Activated CD4-positive, alpha-beta T cell treated with anti-CD3 and anti-CD28 coated beads, Interleukin-2, Interleukin-6, amounts not matched to agents 100 ng/mL and 50 ng/mL, durations not matched to agents 16 hours and 8 hours (primary cell): ENCODE data around the gene C11orf21.
"Not testable (repeated sequence)": the region's sequence is repeated elsewhere in the genome, so short reads cannot be mapped to it uniquely, and the experiment has no call there.

ENCODE experiments used
- DNase-seq: peaks from one replicate; pipeline ENCODE4 v3.0.0-alpha.2; 2020

C11orf21 gene

DNA sequence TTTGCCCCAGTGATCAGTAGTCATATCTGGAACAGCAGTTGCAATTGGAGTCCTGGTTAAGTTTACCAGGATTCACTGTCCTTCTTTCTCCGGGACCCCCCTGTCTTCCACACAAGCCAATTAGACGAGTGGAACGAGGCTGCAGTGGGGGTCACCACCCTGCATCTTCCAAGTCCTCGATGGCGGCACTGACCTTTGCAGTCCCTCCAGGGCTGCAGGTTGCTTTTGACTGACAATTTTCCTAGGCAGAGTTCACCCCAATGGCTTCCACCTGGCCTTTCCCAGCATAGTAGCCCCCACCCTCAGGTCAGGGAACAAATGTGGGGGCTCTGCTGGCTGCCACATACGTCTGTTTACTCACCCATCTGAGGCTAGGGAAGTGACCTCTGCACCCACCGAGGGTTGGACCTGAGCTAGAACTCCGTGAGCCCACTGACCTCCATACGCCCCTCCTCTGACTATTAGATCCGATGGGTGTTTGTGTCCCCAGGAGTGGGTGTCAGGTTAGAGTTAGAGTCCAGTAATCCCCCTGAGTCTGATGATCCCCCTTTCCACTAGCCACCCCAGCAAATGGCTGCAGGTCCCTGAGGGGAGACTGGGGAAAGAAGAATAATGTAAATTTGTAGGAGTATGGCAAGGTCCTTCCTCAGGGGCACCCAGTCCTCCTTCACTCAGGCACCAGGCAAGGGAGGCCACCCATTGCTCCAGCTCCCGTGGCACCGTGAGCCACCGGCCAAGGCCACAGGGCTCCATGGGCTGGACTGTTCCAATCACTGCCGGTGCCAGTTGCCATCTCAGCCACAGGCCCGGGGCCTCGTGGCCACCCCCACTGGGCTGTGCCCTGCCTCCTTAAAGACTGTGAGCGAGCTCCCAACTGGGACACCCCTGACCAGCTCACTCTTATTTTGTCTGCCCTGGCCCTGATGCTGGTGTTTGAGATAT is 5.5 kb downstream of the C11orf21 start:
- no peak for DNase-seq

DNA sequence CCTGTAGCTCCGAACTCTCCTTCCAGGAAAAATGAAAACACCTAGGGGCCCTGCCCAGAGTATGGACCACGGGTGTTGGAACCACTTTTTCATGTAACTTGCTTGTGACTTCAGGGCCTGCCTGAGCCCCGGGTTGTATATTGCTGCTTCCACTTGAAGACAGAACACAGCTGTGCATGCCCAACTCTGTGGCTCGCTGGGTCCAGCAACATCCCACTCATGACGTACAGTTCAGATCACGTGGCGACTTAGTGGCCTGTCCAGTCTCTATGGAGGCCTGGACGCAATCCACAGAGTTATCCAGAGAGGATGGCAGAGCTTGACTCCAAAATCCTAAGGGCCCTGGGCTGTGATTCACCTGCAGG is 6.8 kb downstream of the C11orf21 start:
- no peak for DNase-seq

DNA sequence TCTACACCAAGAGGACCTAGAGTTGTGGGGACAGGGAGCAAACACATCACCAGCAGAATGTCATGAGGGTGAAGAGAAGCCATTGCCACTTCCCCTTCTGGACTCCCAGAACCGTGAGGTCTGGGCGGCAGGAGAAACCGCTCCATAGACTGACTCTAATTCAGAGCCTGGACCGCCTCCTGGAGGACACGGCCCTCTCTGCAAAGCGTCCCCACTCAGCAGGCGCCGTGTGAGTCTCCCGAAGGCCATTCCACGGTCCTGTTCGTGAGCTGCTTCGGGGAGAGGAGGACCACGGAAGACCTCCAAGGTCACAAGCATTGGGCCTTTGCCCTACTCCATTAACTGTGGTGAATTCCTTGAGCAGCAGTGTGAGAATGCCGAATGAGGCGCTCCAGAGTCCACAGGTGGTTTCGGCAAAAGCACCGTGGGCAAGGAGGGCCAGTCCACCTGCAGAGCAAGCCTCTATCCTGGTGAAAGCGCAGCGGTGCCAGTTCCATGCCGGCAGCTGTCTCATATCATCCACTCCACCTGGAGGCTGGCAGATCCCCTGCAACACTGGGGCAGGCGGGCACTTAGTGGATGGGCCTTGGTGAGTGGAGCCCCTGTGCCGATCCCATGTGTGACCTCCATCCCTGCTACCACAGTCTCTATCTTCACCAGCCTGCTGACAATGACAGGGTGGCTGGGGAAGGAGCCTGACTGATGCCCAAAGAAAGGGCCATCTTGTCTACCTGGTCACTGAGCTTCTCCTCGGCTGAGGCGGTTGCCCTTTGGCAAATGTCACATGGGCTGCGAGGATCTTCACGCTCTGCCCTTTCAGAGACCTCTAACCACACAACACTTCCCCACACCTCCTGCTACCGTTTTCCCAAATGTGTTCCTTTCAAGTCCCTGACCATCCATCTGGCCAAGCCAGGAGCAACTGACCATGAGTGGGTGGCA is 7.5 kb downstream of the C11orf21 start:
- no peak for DNase-seq

DNA sequence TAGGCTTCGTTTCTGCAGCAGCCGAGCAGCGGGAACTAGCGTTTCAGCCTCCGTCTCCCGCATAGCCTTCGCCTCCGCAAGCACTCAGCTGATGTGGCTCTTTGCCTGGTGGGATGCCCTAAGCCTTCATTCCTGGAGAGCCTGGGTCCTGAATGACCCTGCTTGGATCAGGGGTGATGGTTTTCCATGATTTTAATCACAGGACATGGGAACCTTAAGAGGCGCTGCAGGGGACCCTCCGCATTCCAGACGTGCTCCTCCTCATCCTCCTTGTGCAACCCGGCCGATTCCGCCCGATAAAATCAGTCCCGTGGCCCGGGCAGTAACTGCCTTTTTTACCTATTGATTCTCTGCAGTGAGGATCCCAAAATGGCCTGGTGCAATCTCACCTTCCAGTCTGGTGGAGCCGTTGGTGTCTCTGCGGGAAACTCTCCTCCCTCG is 8.2 kb downstream of the C11orf21 start:
- no peak for DNase-seq

DNA sequence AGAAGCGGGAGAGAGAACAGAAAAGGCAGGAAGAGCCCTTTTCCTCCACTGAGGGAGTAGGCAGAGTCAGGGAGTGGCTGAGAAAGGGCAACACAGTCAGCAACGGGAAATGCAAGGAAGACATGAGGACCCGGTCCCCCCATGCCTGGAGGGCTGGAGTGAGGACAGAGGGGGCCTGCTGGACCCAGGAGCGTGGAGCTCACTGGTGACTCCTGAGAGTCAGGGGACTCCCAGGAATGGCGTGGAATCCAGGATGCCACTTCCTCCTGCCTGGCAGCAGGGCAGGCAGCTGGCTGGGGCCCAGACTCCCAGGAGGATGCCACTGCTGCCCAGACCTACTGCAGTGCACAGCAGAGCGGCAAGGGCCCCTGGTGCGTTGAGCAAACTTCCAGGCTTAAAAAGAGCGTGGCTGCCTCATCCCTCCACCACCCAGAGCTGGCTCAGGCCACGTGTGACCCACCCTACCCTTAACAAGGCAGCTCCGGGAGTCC is 11.3 kb downstream of the C11orf21 start:
- no peak for DNase-seq

DNA sequence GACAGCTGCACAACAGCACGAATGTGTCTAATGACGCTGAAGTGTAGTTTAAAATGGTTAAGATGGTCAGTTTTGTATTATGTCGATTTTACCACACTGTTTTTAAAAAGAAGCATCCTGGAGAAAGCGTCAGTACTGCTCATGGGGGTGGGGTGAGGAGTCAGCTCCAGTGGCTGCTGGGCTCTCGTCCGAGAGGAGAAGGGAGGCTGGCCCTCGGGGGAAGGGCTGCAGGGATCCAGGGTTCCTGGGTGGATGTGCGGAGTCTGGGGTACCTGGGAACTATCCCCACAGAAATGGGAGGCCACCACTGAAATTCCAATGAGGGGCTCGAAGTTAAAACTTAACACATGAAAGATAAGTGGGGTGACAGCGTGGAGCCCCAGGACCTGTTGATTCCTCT is 11.9 kb downstream of the C11orf21 start:
- no peak for DNase-seq

DNA sequence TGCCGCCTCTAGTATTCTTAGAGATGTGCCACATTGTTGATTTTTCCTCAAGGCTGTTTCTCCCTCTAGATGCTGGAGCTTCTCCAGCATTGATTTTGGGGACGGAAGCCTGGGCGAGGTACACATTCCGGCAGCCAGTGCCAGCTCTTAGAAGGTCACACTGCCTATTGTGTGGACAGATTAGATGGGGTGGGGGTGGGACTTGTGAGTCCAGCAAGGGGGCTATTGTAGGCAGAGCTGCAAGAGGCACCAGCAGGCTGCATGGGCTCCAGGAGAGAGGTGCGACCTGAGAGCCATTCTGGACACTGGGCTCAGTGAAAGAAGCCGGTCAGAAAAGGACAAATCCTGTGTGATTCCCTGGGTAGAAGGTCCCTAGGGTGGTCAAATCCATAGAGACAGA is 12.4 kb downstream of the C11orf21 start:
- DNase-seq = no peak

DNA sequence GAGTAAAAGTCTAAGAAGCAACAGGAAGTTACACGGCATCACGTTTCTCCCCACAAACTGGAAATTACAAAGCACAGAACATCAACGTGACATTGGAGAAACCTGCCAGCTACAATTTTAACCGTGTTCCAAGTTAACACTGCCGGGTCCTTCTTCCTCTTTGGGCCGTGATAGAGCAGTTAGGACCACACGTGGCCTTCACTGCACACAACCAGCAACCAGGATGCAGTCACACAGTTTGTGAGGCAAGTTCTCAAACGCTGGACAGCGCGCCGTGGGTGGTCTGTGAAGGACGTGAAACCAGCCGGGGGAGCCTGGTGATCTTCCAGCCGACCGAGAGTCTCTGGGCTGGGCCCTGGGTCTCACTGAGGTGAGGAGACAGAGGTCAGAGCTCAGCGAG is 14.6 kb downstream of the C11orf21 start:
- no peak for DNase-seq

DNA sequence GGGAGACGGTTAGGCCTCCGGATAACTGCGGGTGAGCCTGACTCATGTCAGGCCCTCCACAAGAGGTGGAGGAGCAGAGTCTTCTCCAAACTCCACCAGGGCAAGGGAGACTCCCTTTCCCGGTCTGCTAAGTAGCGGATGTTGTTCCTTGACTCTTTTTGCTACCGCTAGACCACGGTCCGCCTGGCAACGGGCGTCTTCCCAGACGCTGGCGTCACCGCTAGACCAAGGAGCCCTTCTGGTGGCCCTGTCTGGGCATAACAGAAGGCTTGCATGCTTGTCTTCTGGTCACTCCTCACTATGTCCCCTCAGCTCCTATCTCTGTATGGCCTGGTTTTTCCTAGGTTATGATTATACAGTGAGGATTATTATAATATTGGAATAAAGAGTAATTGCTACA is 15.4 kb downstream of the C11orf21 start:
- not testable (repeated sequence) for DNase-seq

DNA sequence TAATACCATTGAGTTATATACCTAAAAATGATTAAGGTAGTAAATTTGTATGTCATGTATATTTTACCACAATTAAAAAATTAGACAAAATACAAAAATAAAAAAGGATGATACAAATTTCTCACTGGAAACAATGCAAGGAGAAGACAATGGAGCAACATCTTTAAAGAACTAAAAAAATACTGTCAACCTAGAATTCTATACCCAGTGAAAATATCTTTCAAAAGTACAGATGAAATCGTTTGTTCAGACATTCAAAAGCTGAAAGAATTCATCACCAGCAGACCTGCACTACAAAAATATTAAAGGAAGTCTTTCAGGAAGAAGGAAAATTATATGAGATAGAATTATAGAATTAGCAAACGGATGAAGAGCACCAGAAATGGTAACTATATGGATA is 21.5 kb downstream of the C11orf21 start:
- DNase-seq = no peak

DNA sequence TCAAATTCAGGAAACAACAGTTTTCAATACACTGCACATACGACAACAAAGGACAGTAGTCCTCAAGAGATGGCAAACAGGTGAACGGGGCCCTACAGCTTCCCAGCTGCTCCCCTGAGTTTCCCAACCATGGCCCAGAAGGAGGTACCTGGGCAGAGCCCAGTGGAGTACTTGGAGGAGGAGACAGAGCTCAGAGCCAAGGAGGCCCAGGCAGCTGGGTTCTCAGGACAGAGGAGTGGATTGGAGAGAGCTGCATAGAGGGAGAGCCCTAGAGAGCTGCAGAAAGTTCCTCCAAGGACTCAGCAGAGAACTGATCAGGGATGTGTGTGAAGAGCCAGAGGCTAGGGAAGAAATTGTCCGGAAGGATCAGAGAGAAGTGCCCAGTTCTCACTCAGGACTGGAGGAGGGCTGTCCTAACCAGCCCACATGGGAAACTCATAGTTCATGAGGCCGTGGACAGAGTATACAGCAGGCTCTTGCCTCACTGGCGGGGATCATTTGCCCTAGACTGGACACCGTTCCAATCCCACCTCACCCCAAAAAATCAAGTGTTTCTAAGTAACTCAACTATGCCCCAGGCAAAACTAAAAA is 23.7 kb downstream of the C11orf21 start:
- no peak for DNase-seq

DNA sequence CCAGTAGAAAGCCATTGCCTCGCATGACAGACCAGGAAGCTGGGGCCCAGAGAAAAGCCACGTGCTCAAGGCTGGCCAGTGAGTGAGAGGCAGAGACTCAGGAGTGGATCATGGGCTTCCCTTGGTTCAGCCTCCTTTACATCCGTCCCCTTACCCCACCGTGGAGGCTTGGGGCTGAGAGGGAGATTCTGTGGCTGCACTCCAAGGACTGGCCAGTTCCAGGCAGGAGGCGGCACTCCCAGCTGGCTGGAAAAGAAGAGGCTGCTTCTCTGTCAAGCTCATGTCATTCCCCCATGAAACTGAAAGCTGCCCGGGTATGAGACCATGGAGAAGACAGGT is 24.7 kb downstream of the C11orf21 start:
- DNase-seq = no peak

DNA sequence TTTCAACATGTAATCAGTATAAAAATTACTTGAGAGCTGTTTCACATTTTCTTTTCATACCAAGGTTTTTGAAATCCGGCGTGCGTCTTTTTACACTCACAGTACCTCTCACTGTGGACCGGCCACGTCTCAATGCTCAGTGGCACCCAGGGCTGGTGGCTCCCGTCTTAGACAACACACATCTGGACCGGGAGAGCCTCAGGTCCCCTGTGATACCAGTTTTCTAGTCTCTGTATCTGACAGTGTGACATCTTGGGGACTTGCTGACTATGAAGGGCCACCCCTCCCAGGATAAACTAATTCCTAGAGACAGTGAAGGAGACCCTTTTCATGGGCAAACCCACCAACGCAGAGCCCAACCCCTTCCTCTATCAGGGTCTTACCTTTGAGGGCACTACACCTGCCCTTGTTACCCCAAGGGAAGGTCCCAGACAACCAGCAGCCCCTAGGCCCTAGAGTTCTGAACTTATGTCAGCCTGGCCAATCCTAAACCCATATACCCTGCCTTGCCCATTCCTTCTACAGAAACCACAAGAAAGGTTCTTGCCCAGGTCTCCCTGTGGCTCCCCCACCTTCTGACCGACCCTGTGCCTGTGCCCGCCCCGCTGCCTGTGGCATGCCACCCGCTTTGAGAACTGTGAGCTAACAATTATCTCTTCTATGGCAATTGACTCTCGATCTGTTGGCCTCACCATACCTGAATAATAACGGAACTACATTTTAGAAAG is 25.3 kb downstream of the C11orf21 start:
- DNase-seq = no peak

DNA sequence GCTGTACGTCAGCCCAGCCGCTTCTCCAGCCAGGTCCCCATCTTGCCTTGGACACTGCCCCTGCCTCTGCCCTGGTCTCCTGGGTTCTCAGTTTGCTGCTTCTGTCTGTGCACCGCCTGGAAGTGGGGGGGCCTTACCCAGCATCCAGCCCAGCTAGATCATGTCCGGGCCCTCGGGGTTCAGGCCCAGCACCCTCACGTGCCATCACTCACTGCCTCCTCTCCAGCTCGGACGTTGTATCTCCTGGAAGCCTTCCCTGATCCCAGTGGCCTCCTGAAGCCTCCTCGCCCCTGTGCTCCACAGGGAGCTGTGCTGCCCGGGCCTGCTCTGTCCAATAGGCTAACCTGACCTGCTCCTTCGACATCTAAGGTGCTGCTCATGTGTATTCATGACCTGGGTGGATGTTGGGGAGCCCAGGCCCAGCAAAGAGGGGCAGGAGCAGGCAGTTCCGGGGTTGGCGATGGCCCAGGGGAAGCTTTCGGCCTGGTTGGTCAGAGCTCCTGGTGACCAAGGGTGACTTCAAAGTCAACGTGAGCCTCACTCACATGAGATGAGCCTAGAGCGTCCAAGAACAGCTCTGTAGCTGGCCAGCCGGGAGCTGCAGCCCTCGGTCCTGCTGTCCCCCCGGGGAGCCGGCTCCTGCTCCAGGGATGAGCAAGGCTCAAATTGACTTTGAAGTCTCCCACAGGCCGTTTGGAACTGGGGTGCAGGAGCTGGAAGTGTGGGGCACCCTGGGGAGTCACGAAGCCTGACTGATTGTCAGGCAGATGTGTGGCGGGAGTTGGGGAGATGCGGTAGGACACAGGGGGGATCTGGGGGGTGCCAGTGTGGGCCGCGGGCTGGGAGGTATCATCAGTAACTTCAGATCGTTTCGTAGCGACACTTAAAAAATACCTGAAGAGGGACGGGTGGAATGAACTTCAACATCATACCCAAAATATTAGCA is 26.1 kb downstream of the C11orf21 start:
- no peak for DNase-seq

DNA sequence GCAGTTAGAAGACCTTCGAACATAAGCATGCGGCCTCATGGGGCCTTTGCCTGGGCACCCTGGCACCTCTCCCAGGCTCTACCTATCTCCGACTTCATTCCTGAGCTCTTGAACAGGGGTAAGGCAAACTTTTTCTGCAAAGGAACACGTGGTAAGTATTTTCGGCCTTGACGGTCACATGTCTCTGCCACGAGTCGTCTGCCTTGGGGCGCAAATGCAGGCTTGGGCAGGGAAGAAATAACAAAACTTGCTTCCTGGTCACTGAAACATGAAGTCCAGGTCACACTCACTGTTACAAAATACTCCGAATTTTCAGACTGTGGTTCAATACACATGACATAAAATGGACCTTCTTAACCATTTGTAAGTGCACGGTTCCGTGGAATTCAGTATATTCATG is 27.9 kb downstream of the C11orf21 start:
- no peak for DNase-seq

DNA sequence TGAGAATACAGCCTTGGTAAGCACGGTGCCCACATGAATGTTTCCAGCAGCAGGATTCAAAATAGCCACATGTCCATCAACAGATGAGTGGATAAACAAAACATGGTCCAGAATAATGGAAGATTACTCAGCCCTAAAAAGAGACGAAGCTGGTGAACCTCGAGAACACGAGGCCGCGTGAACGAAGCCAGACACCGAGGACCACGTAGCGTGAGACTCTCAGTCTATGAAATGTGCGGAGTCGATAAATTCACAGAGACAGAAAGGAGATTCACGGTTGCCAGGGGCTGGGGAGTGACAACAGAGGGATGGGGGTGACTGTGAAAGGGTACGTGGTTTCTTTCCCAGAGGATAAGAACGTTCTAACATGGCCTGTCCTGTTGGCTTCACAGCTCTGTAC is 28.4 kb downstream of the C11orf21 start:
- no peak for DNase-seq

DNA sequence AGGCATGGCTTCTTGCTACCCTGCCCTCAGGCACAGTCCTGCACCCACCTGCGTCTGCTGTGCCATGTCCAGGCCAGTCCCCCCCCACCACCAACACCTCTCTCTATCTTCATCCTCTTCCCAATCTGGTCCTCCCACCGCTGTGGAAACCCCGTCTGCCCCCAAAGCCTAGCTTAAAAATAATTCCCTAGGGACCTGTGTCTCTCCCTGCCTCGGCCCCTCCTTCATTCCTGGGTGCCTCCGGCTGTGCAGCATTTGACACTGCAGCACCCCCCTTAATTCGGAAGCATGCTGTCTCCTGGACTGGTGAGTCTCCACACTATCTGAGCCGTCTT is 28.8 kb downstream of the C11orf21 start:
- no peak for DNase-seq

DNA sequence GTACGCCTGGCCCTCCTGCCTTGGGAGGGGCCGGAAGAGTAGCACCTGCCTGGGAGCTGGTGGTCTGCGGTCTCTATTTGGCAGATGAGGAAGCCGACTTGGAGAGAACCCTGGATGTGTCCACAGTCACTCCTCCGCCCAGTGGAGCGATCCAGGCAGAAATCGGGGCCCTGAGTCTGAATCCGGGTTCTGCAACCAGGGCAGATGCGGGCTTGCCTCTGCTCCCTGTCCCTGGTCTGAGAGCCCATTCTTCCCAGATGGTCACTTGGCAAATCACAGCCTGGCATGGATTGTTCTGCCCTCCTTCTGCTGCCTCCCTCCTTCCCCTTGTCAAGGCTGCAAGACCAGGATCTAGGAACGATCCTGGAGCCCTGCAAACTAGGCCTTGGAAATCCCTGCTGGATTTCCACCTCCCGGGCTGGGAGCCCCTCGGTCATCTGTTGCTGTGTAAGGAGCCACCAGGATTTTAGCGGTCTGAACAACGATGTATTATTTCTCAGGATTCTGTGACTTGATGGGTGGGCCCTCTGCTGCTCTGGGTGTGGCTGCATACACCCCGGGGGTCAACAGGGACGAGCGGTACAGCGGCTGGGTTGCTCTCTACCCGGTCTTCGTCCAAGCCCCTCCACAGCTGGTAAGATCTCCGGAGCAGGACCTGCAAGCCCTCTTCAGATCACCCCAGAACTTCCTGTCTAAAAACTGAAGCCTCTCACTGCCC is 29.3 kb downstream of the C11orf21 start:
- no peak for DNase-seq

DNA sequence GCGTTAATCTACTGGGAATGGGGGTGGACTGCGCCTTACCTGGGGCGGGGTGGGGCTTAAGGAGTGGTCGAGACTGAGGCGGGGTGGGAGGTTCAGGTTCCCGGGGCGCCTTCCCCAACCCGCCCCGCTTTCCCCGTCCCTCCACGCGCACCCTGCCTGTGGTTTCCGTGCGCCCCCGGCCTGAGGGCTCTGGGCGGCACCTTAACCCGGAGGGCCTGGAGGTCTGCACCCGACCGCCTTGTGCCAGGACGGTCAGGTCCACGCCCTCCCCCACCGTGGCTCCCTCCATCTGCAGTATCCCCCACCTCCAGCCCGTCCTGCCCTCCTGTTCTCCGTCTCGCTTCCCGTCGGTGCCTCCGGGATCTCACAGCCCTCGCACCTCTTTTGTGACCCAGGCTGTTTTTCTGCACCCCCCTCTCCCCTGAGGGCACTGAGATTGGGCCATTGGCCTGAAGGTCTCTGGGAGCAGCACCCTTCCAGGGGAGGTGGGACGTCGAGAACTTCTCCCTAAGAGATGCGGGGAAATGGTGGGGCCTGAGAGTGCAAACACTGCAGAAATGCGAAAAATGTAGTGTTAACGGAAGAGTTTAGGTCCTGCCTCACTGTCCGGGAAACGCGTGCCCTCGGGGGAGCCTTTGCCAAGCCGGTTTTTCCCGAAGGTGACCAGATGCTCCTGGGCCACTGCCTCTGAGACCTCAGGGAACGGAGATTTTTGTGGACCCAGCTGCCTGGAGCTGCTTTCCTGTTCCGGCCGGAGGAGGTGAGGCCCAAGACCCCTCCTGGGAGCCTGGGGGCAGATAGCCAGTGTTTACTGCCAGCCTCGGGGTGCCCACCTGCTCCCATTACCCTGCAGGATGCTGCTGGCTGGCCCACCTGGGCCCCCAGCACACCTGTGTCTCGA is 30.1 kb downstream of the C11orf21 start:
- no peak for DNase-seq

DNA sequence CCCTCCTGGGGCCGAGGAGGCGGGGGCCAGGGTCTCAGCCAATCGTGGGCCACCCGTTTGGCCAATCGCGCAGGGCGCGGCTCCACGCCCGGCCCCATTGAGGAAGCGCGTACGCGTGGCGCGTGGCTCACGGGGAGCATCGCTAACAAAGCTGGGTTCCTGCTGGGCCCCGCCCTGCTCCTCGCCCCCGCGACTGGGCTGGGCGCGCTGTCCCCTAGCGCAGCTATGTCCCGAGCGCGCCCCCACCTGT is 30.7 kb downstream of the C11orf21 start:
- no peak for DNase-seq
